ENCODE data around the gene ECPAS.

- TF ChIP-seq EZH2phosphoT487 (IDR thresholded peaks at IDR 0.05; ENCODE audit: low read depth, severe bottlenecking, unreplicated experiment) = no peak
- TF ChIP-seq CTCF (IDR thresholded peaks at IDR 0.05; ENCODE audit: poor library complexity) = no peak
- no peak for TF ChIP-seq EZH2 (IDR thresholded peaks at IDR 0.05; ENCODE audit: borderline replicate concordance)
Measured at GRCh38 chr9:111349766-111350165, 134.4 kb downstream of the ECPAS start.
